OCI-LY7 (cell line): Measurements from ENCODE around the gene SMIM44. TPM values are rescaled to one million over a fixed set of nuclear protein-coding genes. Genes with fewer than 3 reads are reported as not detected.

Source experiments
- BruUV-seq: library from RNA; stranded (reverse); fragments of 400-500 nt; replicated peaks from 2 replicates; lab custom pipeline; 2021; lab: Mats Ljungman, UMichigan
- CTCF ChIA-PET: fragments of 300-600 bp; sonication (Branson Sonifier 250); formaldehyde crosslinking; loops from one replicate; lab custom pipeline; 2022; ENCODE audit warnings: antibody characterized with exemption; ENCODE audit not compliant: unreplicated experiment; lab: Charles Lee
- POLR2A ChIA-PET: fragments of 300-600 bp; sonication (Branson Sonifier 250); formaldehyde crosslinking; loops from one replicate; lab custom pipeline; 2022; ENCODE audit warnings: antibody characterized with exemption; lab: Charles Lee
- DNase-seq: peaks from one replicate; pipeline ENCODE4 v3.0.0-alpha.2; 2015; ENCODE audit warnings: low spot score
- H2AFZ ChIP-seq: fragments of 200-600 bp; sonication (generic), shearing (Covaris generic); 2 replicates; pipeline ENCODE4 v1.6.1; 2014; ENCODE audit warnings: mild to moderate bottlenecking, antibody characterized with exemption, low read length, moderate library complexity
- H3K27ac ChIP-seq: fragments of 200-600 bp; sonication (generic); 2 replicates; pipeline ENCODE4 v1.5.1; 2014; ENCODE audit warnings: mixed run types, low read depth, mild to moderate bottlenecking, moderate library complexity, low read length, inconsistent platforms; ENCODE audit not compliant: poor library complexity, severe bottlenecking
- H3K36me3 ChIP-seq: fragments of 200-600 bp; sonication (generic); 2 replicates; pipeline ENCODE4 v1.6.1; 2014; ENCODE audit warnings: mild to moderate bottlenecking, antibody characterized with exemption, low read length, moderate library complexity, mixed read lengths; ENCODE audit not compliant: insufficient read depth
- H3K4me1 ChIP-seq: fragments of 200-600 bp; sonication (generic); 2 replicates; pipeline ENCODE4 v1.5.1; 2014; ENCODE audit warnings: mild to moderate bottlenecking, low read length; ENCODE audit not compliant: insufficient read depth, poor library complexity, severe bottlenecking
- H3K4me2 ChIP-seq: fragments of 200-600 bp; sonication (generic); 2 replicates; pipeline ENCODE4 v1.6.1; 2014; ENCODE audit warnings: mild to moderate bottlenecking, low read length
- H3K4me3 ChIP-seq: fragments of 200-600 bp; sonication (generic); 2 replicates; pipeline ENCODE4 v1.5.1; 2014; ENCODE audit warnings: mild to moderate bottlenecking, low read depth, low read length; ENCODE audit not compliant: poor library complexity, severe bottlenecking
- H3K79me2 ChIP-seq: fragments of 200-600 bp; sonication (generic); 2 replicates; pipeline ENCODE4 v1.6.1; 2016; ENCODE audit warnings: low read depth, mild to moderate bottlenecking, low read length, moderate library complexity, mixed read lengths; ENCODE audit not compliant: insufficient read depth
- H3K9me2 ChIP-seq: fragments of 200-600 bp; sonication (generic); 2 replicates; pipeline ENCODE4 v1.6.1; 2016; ENCODE audit warnings: mild to moderate bottlenecking, low read length, mixed read lengths; ENCODE audit not compliant: insufficient read depth
- H3K9me3 ChIP-seq: fragments of 200-600 bp; sonication (generic); 2 replicates; pipeline ENCODE4 v1.6.1; 2014; ENCODE audit warnings: mild to moderate bottlenecking, mixed run types, low read length, mixed read lengths
- H4K20me1 ChIP-seq: fragments of 200-600 bp; sonication (generic); 2 replicates; pipeline ENCODE4 v1.6.1; 2014; ENCODE audit warnings: mild to moderate bottlenecking, antibody characterized with exemption, low read length, moderate library complexity, mixed read lengths; ENCODE audit not compliant: insufficient read depth
- EZH2phosphoT487 ChIP-seq: fragments of 200-600 bp; sonication (generic); IDR thresholded peaks from 2 replicates; pipeline ENCODE4 v1.6.1; 2018; ENCODE audit warnings: low read depth, borderline replicate concordance, mild to moderate bottlenecking, mixed run types, antibody characterized with exemption, low read length, moderate library complexity, mixed read lengths
- intact Hi-C: fragments of 100-400 bp; cut with micrococcal nuclease; formaldehyde crosslinking; loops from one replicate; pipeline ENCODE4 v1.10.0; 2022; ENCODE audit not compliant: unreplicated experiment
- total RNA-seq, 2 experiments: library from RNA; depleted of rRNA in 1 of 2; stranded (reverse); fragments of >200 nt in 1 of 2; shearing (Covaris generic) in 1 of 2; gene quantifications; 2 replicates each; pipeline ENCODE4 v1.2.3, GENCODE V29; 2014 to 2022
- TF ChIP-seq, protein P1 (sequence below): fragments of 200-600 bp; sonication (generic); conservative IDR thresholded peaks from 2 replicates; pipeline ENCODE4 v1.5.1; 2014; ENCODE audit warnings: mild to moderate bottlenecking, antibody characterized with exemption, low read length, moderate library complexity, mixed read lengths

Gene SMIM44
- total RNA-seq, 2 experiments from 2014 or later, result not detected

DNA sequence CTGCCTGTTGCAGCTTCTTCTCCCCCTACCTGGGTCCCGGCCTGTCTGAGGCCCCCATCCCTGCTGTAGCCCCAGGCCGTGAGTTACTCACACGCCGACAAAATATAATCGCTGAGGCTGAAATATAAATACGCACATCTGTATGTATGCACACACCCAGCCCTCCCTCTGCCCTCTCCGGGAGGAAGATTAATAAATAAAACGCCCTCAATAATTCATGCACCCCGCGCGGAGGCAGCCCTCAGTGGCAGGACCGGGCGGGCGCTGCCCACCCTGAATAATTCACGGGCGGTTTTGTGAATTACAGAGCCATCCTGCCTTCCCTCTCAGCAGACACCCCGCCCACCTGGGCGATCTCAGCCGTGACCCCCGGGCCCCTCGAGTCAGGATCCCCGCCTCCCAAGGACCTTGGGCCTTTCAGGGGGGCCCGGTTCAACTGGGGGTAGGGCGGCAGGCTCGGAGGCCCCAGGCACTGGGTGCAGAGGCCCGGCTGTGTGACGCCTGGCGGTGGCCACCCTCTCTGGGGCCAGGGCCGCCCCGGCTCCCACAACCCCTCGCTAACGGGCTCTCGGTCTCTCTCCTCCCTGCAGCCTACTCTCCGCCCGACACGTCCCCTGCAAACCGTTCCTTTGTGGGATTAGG lies 27.2 kb downstream of the SMIM44 start:
- H4K20me1 ChIP-seq, result no peaks in the 10 kb centered on the region
- ChIA-PET POLR2A (no interaction called here), CTCF (no interaction called here)
- DNase-seq, result no peak
- H3K9me2 ChIP-seq, result no peaks in the 10 kb centered on the region
- H3K4me3 ChIP-seq, result no peak overlapping the region
- H2AFZ ChIP-seq, result no peak overlapping the region
- intact Hi-C loops, result no loop called here
- H3K4me2 ChIP-seq, result no peak overlapping the region
- no peaks in the 10 kb centered on the region for H3K4me1 ChIP-seq
- H3K79me2 ChIP-seq, result no peaks in the 10 kb centered on the region
- BruUV-seq, result no TSS peak
- H3K9me3 ChIP-seq, result no peaks in the 10 kb centered on the region
- no peak for TF ChIP-seq EZH2phosphoT487
- TF ChIP-seq, protein P1, sequence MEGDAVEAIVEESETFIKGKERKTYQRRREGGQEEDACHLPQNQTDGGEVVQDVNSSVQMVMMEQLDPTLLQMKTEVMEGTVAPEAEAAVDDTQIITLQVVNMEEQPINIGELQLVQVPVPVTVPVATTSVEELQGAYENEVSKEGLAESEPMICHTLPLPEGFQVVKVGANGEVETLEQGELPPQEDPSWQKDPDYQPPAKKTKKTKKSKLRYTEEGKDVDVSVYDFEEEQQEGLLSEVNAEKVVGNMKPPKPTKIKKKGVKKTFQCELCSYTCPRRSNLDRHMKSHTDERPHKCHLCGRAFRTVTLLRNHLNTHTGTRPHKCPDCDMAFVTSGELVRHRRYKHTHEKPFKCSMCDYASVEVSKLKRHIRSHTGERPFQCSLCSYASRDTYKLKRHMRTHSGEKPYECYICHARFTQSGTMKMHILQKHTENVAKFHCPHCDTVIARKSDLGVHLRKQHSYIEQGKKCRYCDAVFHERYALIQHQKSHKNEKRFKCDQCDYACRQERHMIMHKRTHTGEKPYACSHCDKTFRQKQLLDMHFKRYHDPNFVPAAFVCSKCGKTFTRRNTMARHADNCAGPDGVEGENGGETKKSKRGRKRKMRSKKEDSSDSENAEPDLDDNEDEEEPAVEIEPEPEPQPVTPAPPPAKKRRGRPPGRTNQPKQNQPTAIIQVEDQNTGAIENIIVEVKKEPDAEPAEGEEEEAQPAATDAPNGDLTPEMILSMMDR, result no peak
- no peaks in the 10 kb centered on the region for H3K36me3 ChIP-seq
- no peak overlapping the region for H3K27ac ChIP-seq

DNA sequence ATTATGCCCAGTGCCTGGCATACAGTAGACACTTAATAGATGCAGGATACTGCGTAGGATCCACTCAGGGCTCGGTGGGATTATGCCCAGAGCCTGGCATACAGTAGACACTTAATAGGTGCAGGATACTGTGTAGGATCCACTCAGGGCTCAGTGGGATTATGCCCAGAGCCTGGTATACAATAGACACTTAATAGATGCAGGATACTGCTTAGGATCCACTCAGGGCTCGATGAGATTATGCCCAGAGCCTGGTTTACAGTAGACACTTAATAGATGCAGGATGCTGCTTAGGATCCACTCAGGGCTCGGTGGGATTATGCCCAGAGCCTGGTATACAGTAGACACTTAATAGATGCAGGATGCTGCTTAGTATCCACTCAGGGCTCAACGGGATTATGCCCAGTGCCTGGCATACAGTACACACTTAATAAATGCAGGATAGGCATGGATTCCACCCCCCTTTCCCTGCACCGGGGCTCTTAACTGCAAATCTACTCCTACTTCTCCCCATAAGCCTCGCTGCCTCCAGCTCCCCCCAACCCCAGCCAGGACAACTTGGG lies 27.8 kb downstream of the SMIM44 start:
- H3K4me2 ChIP-seq, result no peak overlapping the region
- no peaks in the 10 kb centered on the region for H3K79me2 ChIP-seq
- CTCF ChIA-PET, result no interaction called here
- TF ChIP-seq EZH2phosphoT487, result no peak
- TF ChIP-seq, protein P1, result no peak
- H3K36me3 ChIP-seq, result no peaks in the 10 kb centered on the region
- DNase-seq, result no peak
- no peaks in the 10 kb centered on the region for H3K9me2 ChIP-seq
- no TSS peak for BruUV-seq
- intact Hi-C loops, result no loop called here
- no peak overlapping the region for H2AFZ ChIP-seq
- POLR2A ChIA-PET, result no interaction called here
- H4K20me1 ChIP-seq, result no peaks in the 10 kb centered on the region
- no peaks in the 10 kb centered on the region for H3K9me3 ChIP-seq
- H3K4me3 ChIP-seq, result no peak overlapping the region
- no peak overlapping the region for H3K27ac ChIP-seq
- H3K4me1 ChIP-seq, result no peaks in the 10 kb centered on the region
